Right forelimb (tissue), 1 donor: ENCODE data around the gene HDHD3.
"Not testable (repeated sequence)": the region's sequence is repeated elsewhere in the genome, so short reads cannot be mapped to it uniquely, and the experiment has no call there.

ENCODE experiments used
- DNase-seq: peaks from one replicate; pipeline ENCODE4 v3.0.0-alpha.2; 2018

Gene HDHD3

GRCh38 chr9:113388833-113389232 is 12.0 kb upstream of the HDHD3 start:
- DNase-seq, result no peak

- DNase-seq, result no peak
These were observed 10.9 kb upstream of the HDHD3 start for GRCh38 chr9:113387560-113388230.

- DNase-seq, result no peak
These were observed 10.0 kb upstream of the HDHD3 start for GRCh38 chr9:113386571-113387393.

GRCh38 chr9:113381909-113382411 is 5.2 kb upstream of the HDHD3 start:
- no peak for DNase-seq

GRCh38 chr9:113381441-113381840 is 4.7 kb upstream of the HDHD3 start:
- not testable (repeated sequence) for DNase-seq

- DNase-seq, result no peak
These were observed 4.1 kb upstream of the HDHD3 start for GRCh38 chr9:113380869-113381378.

- DNase-seq, result not testable (repeated sequence)
These were observed 3.0 kb upstream of the HDHD3 start for GRCh38 chr9:113379829-113380210.

GRCh38 chr9:113379094-113379828 is 2.5 kb upstream of the HDHD3 start:
- DNase-seq, result not testable (repeated sequence)

GRCh38 chr9:113375057-113376023 is 1.4 kb downstream of the HDHD3 start:
- DNase-seq, result no peak

- no peak for DNase-seq
These were observed 3.0 kb downstream of the HDHD3 start for GRCh38 chr9:113373676-113374392.

- no peak for DNase-seq
These were observed 3.5 kb downstream of the HDHD3 start for GRCh38 chr9:113373256-113373655.

- DNase-seq, result no peak
These were observed 4.7 kb downstream of the HDHD3 start for GRCh38 chr9:113372059-113372458.

- DNase-seq, result no peak
These were observed 5.9 kb downstream of the HDHD3 start for GRCh38 chr9:113370806-113371325.

GRCh38 chr9:113369855-113370140 is 7.0 kb downstream of the HDHD3 start:
- DNase-seq, result no peak

- DNase-seq, result no peak
These were observed 7.6 kb downstream of the HDHD3 start for GRCh38 chr9:113368982-113369854.

- DNase-seq, result no peak
These were observed 8.3 kb downstream of the HDHD3 start for GRCh38 chr9:113368348-113368981.

GRCh38 chr9:113365652-113366051 is 11.1 kb downstream of the HDHD3 start:
- DNase-seq, result not testable (repeated sequence)

GRCh38 chr9:113364951-113365350 is 11.8 kb downstream of the HDHD3 start:
- no peak for DNase-seq

- no peak for DNase-seq
These were observed 13.4 kb downstream of the HDHD3 start for GRCh38 chr9:113363336-113363735.
